HepG2 (cell line): Measurements from ENCODE around the gene BRD3. TPM values are rescaled to one million over a fixed set of nuclear protein-coding genes. Genes with fewer than 3 reads are reported as not detected.

Experiments
- ATAC-seq: fragments of 200-7000 bp; cut with Tn5 transposase; 3 replicates; pipeline ENCODE4 v1.9.1; 2020; ENCODE audit warnings: mild to moderate bottlenecking, moderate library complexity
- BruUV-seq: library from RNA; stranded (reverse); fragments of 400-500 nt; replicated peaks from 2 replicates; lab custom pipeline; 2021; lab: Mats Ljungman, UMichigan
- CTCF ChIA-PET: fragments of 300-600 bp; formaldehyde crosslinking; extraction: SDS; loops from one replicate; lab custom pipeline; 2021; ENCODE audit warnings: low total read pairs, inconsistent platforms, low intra/inter-chr PET ratio; lab: Yijun Ruan, JAX
- POLR2A ChIA-PET: fragments of 350-600 bp; sonication (Branson Sonifier 250); formaldehyde crosslinking; loops from one replicate; lab custom pipeline; 2020; ENCODE audit warnings: antibody characterized with exemption, inconsistent platforms; lab: Yijun Ruan, JAX
- DNase-seq: peaks from one replicate; pipeline ENCODE4 v3.0.0-alpha.2; 2015; ENCODE audit warnings: low spot score
- FAIRE-seq: peaks from 3 replicates; lab custom pipeline; 2011; peaks lifted over from hg19 to GRCh38; lab: Jason Lieb, UNC
- H2AFZ ChIP-seq: one replicate; pipeline ENCODE4 v1.6.1; 2011; ENCODE audit warnings: low read length, inconsistent platforms
- H3K27ac ChIP-seq: fragments of 300-600 bp; 3 replicates; pipeline ENCODE4 v1.8.0; 2011; ENCODE audit warnings: mixed run types, mild to moderate bottlenecking, mixed read lengths, low read length, inconsistent platforms; ENCODE audit not compliant: insufficient read depth; ENCODE audit errors: extremely low read length
- H3K27me3 ChIP-seq, 2 experiments: fragments of 200-600 bp in 1 of 2; 2 replicates in 1 of 2; 3 replicates in 1 of 2; pipeline versions ENCODE4 v1.6.0 to v1.8.0; 2011; ENCODE audit warnings: low read length in 2 of 2, mild to moderate bottlenecking in 2 of 2, moderate library complexity in 2 of 2, inconsistent platforms in 1 of 2; ENCODE audit not compliant: insufficient read depth in 2 of 2, control insufficient read depth in 1 of 2
- H3K36me3 ChIP-seq, 2 experiments: fragments of 200-600 bp in 1 of 2; replicated peaks in 1 of 2; 2 replicates in 1 of 2; 3 replicates in 1 of 2; pipeline versions ENCODE4 v1.5.1 to v1.8.0; 2011; ENCODE audit warnings: low read length in 2 of 2, inconsistent platforms in 1 of 2; ENCODE audit not compliant: insufficient read depth in 2 of 2, control insufficient read depth in 1 of 2
- H3K4me1 ChIP-seq: 2 replicates; pipeline ENCODE4 v1.5.1; 2012; ENCODE audit warnings: low read length, inconsistent platforms; ENCODE audit not compliant: insufficient read depth
- H3K4me2 ChIP-seq: 2 replicates; pipeline ENCODE4 v1.6.0; 2011; ENCODE audit warnings: low read depth, low read length, inconsistent platforms
- H3K4me3 ChIP-seq, 3 experiments: fragments of 200-600 bp in 1 of 3; sonication (generic), shearing (Covaris generic) in 1 of 3; replicated peaks in 1 of 3; 2 replicates each; pipeline ENCODE4 v1.5.1; 2011 to 2016; ENCODE audit warnings: low read length in 3 of 3, inconsistent platforms in 2 of 3, low read depth in 2 of 3, mild to moderate bottlenecking in 2 of 3, control low read depth in 1 of 3, mixed read lengths in 1 of 3; ENCODE audit not compliant: insufficient read depth in 1 of 3
- H3K79me2 ChIP-seq: one replicate; pipeline ENCODE4 v1.6.1; 2011; ENCODE audit warnings: low read length, inconsistent platforms; ENCODE audit not compliant: insufficient read depth
- H3K9ac ChIP-seq: 2 replicates; pipeline ENCODE4 v1.6.0; 2011; ENCODE audit warnings: mild to moderate bottlenecking, low read depth, low read length, inconsistent platforms; ENCODE audit not compliant: insufficient read depth
- H3K9me3 ChIP-seq: 2 replicates; pipeline ENCODE4 v1.5.1; 2012; ENCODE audit warnings: mild to moderate bottlenecking, low read length
- H4K20me1 ChIP-seq: 2 replicates; pipeline ENCODE4 v1.6.0; 2011; ENCODE audit warnings: inconsistent platforms, mild to moderate bottlenecking, low read length, moderate library complexity; ENCODE audit not compliant: insufficient read depth
- AGO1 ChIP-seq: fragments of 200-400 bp; formaldehyde crosslinking; IDR thresholded peaks from 2 replicates; pipeline ENCODE4 v1.6.1; 2017; ENCODE audit warnings: mild to moderate bottlenecking, low read depth, low read length, moderate library complexity; ENCODE audit not compliant: poor library complexity, severe bottlenecking
- ELF1 ChIP-seq: sonication (generic); formaldehyde crosslinking; IDR thresholded peaks from 2 replicates; pipeline ENCODE4 v1.4.0; 2020; ENCODE audit warnings: missing genetic modification reagents
- FOXK2 ChIP-seq: fragments of 450-650 bp; IDR thresholded peaks from 2 replicates; pipeline ENCODE4 v1.6.1; 2016
- HNF1B ChIP-seq: sonication (generic); formaldehyde crosslinking; IDR thresholded peaks from 2 replicates; pipeline ENCODE4 v1.5.1; 2020; ENCODE audit warnings: mild to moderate bottlenecking, moderate library complexity, missing genetic modification reagents
- ISX ChIP-seq: sonication (generic); formaldehyde crosslinking; conservative IDR thresholded peaks from 2 replicates; pipeline ENCODE4 v1.5.0; 2020; ENCODE audit warnings: missing genetic modification reagents
- MTA3 ChIP-seq: sonication (generic); formaldehyde crosslinking; IDR thresholded peaks from 2 replicates; pipeline ENCODE4 v1.4.0; 2020; ENCODE audit warnings: missing genetic modification reagents
- MTF1 ChIP-seq: sonication (generic); formaldehyde crosslinking; IDR thresholded peaks from 2 replicates; pipeline ENCODE4 v1.5.0; 2020; ENCODE audit warnings: missing genetic modification reagents
- RBM39 ChIP-seq: fragments of 200-400 bp; formaldehyde crosslinking; IDR thresholded peaks from one replicate; pipeline ENCODE4 v1.6.1; 2018; ENCODE audit warnings: antibody characterized with exemption, mild to moderate bottlenecking, low read depth, low read length; ENCODE audit not compliant: poor library complexity, severe bottlenecking
- RFX1 ChIP-seq: fragments of 450-650 bp; IDR thresholded peaks from 2 replicates; pipeline ENCODE4 v1.6.1; 2017
- SNAI1 ChIP-seq: sonication (generic); formaldehyde crosslinking; IDR thresholded peaks from 2 replicates; pipeline ENCODE4 v1.5.0; 2020; ENCODE audit warnings: mild to moderate bottlenecking, missing genetic modification reagents, borderline replicate concordance
- SNAPC2 ChIP-seq: sonication (generic); formaldehyde crosslinking; IDR thresholded peaks from 2 replicates; pipeline ENCODE4 v1.8.1; 2022; ENCODE audit warnings: mild to moderate bottlenecking, missing genetic modification reagents
- STAT5B ChIP-seq: sonication (generic); formaldehyde crosslinking; IDR thresholded peaks from 2 replicates; pipeline ENCODE4 v1.4.0; 2020; ENCODE audit warnings: missing genetic modification reagents
- ZFX ChIP-seq: sonication (generic); formaldehyde crosslinking; IDR thresholded peaks from 2 replicates; pipeline ENCODE4 v1.4.0; 2020; ENCODE audit warnings: mild to moderate bottlenecking, low read depth, missing genetic modification reagents, moderate library complexity
- ZNF678 ChIP-seq: sonication (generic); formaldehyde crosslinking; IDR thresholded peaks from 2 replicates; pipeline ENCODE4 v1.4.0; 2020; ENCODE audit warnings: mild to moderate bottlenecking, missing genetic modification reagents
- WGBS: methylation state at CpG from one replicate; pipeline ENCODE4 v1.1.6; 2017; ENCODE audit warnings: low lambda C conversion rate; 5-methylcytosine and 5-hydroxymethylcytosine counted together
- in situ Hi-C: cut with HindIII; loops from 2 replicates; pipeline ENCODE4 v1.10.0; 2017; ENCODE audit warnings: low pct_unique_long_range_greater_than_20kb; ENCODE audit not compliant: extremely low pct_ligation_motif_present
- intact Hi-C: fragments of 100-400 bp; cut with micrococcal nuclease; formaldehyde crosslinking; loops from one replicate; pipeline ENCODE4 v1.10.0; 2022; ENCODE audit not compliant: unreplicated experiment
- polyA plus RNA-seq, 8 experiments: library from polyadenylated mRNA; depleted of rRNA in 3 of 8; stranded (reverse) in 7 of 8; unstranded in 1 of 8; fragments of >200 nt; fragmentation: Illumina TruSeq in 4 of 8; extraction: Trizol in 4 of 8; gene quantifications; 2 replicates each; pipeline versions ENCODE4 v1.2.1 to v1.2.3, GENCODE V29; 2011 to 2016; ENCODE audit warnings: low read depth in 4 of 8, missing spikeins in 1 of 8, mixed read lengths in 1 of 8; ENCODE audit not compliant: insufficient read depth in 1 of 8
- total RNA-seq, 5 experiments: library from RNA; depleted of rRNA; stranded (reverse); fragments of >200 nt; fragmentation: Illumina TruSeq; extraction: Trizol; gene quantifications; 2 replicates each; pipeline ENCODE4 v1.2.3, GENCODE V29; 2016; ENCODE audit warnings: low read depth in 1 of 5

Gene BRD3
- total and polyA plus RNA-seq, 2 of the 13 experiments (the other 11 are each of a cell fraction or from before 2014, with no cell fraction given) = 5.9 to 12.9 TPM

- no peak for TF ChIP-seq RBM39
- no peak for TF ChIP-seq SNAI1
- no peak for TF ChIP-seq ZFX (CRISPR knock-in tag)
- no peak for TF ChIP-seq ZNF678 (CRISPR knock-in tag)
- TF ChIP-seq AGO1 = no peak
- no peak for TF ChIP-seq HNF1B
- no peak for TF ChIP-seq ISX (CRISPR knock-in tag)
- no peak for TF ChIP-seq MTF1
- no peak for TF ChIP-seq STAT5B
- TF ChIP-seq ELF1 (CRISPR knock-in tag) = no peak
- TF ChIP-seq FOXK2 = no peak
- no peak for TF ChIP-seq MTA3
- TF ChIP-seq SNAPC2 (CRISPR knock-in tag) = no peak
- no peak for TF ChIP-seq RFX1
Measured at GRCh38 chr9:133986061-133986460, 81.8 kb downstream of the BRD3 start.

More at GRCh38 chr9:133986061-133986460, 81.8 kb downstream of the BRD3 start:
- Histone ChIP-seq H2AFZ (no peak overlapping the region), H4K20me1 (peaks cover 47% of the 10 kb centered on the region), H3K27ac (no peak overlapping the region), H3K79me2 (peaks cover 94% of the 10 kb centered on the region), H3K9ac (no peak overlapping the region), H3K36me3 (peaks cover 4 to 16% of the 10 kb centered on the region in 2 experiments; a peak in 4 of 5 replicates), H3K4me3 (no peak overlapping the region), H3K9me3 (no peaks in the 10 kb centered on the region), H3K4me2 (no peak overlapping the region), H3K27me3 (no peaks in the 10 kb centered on the region), H3K4me1 (peaks cover 61% of the 10 kb centered on the region)
- DNase-seq = no peak
- no peak for FAIRE-seq
- ATAC-seq = no peak
- in situ Hi-C loops = no loop called here
- intact Hi-C loops = no loop called here
- POLR2A ChIA-PET = no interaction called here
- CTCF ChIA-PET = no interaction called here
- WGBS = 98% methylated on average over 6 of the region's 6 CpGs
- BruUV-seq = no TSS peak
